ENCODE data around the gene POM121C.
"Not testable (repeated sequence)": the region's sequence is repeated elsewhere in the genome, so short reads cannot be mapped to it uniquely, and the experiment has no call there.

POM121C gene

DNA sequence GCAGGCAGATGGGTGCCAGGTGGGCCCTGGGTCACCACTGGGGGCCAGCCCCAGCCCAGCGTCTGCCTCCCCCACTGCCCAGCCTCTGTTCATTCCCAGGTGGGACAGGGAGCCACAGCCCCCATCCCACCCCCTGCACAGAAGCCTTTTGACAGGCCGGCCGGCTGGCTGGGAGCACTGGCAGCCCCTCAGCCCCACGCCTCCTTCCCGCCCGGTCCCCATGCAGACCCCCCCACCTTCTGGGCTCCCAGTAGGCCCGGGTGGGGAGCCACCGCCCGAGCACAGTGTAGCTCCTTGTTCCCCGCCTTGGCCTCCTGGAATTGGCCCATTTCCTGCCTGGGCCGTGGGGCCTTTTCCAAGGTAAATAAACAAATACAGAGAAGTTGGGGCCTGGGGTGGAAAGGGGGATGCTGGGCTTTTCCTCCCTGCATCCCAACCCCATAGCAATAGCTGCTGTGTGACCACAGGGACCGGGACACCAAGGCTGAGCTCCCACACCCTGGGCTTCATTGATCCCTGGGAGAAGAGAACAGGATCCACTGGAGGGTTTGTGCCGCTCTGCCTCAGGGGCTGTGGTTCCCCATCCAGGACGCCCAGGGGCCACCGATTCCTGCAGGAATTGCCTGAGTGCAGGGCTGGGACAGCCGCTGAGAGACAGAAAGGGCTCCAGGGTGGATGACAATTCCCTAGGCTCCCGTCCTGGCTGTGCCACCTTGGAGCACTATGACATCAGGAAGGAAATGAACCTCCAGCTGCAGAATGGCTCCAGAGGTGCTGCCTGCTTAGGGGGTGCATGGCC is 111.4 kb downstream of the POM121C start:
- not testable (repeated sequence) for DNase-seq

DNA sequence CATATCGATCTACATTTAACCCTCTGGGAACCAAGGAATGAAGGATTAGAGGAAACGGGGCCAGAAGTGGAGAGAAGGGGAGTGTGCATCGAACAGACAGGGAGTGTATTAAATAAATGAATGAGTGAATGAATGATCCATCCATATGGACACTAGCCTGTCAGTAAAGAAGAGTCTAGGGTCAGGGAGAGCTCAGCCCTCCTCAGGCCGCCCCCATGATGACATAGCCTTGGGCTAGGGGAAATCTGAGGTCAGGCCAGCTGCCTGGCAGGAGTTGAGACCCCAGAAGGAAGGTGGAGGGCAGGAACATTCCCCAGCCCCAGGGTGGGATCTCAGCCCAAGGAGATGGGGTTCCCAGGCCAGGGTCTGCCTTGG is 112.0 kb downstream of the POM121C start:
- not testable (repeated sequence) for DNase-seq

DNA sequence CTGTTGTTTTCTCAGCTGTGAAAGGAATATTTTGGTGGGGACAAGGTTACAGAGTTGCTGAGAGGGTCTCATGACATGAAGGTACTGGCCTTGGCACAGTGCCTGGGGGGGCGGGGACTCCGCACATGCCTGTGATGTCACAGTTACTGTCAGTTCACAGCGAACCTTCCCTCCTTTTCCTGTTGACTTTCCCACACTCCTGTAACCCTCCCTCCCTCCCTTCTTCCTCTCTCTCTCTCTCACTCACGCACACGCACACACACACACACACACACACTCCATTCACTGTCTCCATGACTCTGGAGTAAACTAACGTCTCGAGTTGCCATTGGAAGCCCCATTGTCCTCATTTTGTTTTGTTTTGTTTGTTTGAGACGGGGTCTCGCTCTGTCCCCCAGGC is 118.8 kb downstream of the POM121C start:
- DNase-seq: not testable (repeated sequence)
